Glomerular visceral epithelial cell (primary cell): Measurements from ENCODE around the gene LTA.

Source experiments
- DNase-seq: peaks from one replicate; pipeline ENCODE4 v3.0.0-alpha.2; 2016; ENCODE audit errors: extremely low spot score

LTA gene

GRCh38 chr6:31572041-31572911 is at the start of gene LTA:
Gene LTA (plus strand): TSS chr6:31572289. CDS start chr6:31572743, 454 bp downstream.
- DNase-seq: no peak

GRCh38 chr6:31525553-31525931 is 46.5 kb upstream of the LTA start:
- no peak for DNase-seq

- DNase-seq: no peak
Observed at GRCh38 chr6:31525932-31526591, 46.0 kb upstream of the LTA start.

GRCh38 chr6:31528307-31528777 is 43.7 kb upstream of the LTA start:
- no peak for DNase-seq

- no peak for DNase-seq
Observed at GRCh38 chr6:31528821-31529328, 43.2 kb upstream of the LTA start, which contains the start of gene MCCD1. Gene MCCD1 (plus strand): TSS chr6:31528962. CDS start chr6:31529015, 53 bp downstream.

- peak; percentile 61 for DNase-seq
Observed at GRCh38 chr6:31529329-31530150, 42.5 kb upstream of the LTA start.

GRCh38 chr6:31530659-31531058 is 41.4 kb upstream of the LTA start:
- no peak for DNase-seq

GRCh38 chr6:31531162-31531561 is 40.9 kb upstream of the LTA start:
- DNase-seq: no peak

GRCh38 chr6:31531771-31532643 is 40.1 kb upstream of the LTA start:
- no peak for DNase-seq

GRCh38 chr6:31532644-31533454 is 39.2 kb upstream of the LTA start:
- DNase-seq: no peak

- no peak for DNase-seq
Observed at GRCh38 chr6:31533455-31533841, 38.6 kb upstream of the LTA start.

- DNase-seq: no peak
Observed at GRCh38 chr6:31534011-31534410, 38.1 kb upstream of the LTA start.

GRCh38 chr6:31534521-31535040 is 37.5 kb upstream of the LTA start:
- DNase-seq: no peak

- no peak for DNase-seq
Observed at GRCh38 chr6:31535538-31536324, 36.4 kb upstream of the LTA start.

GRCh38 chr6:31538805-31539400 is 33.2 kb upstream of the LTA start:
- no peak for DNase-seq

- no peak for DNase-seq
Observed at GRCh38 chr6:31540640-31541039, 31.4 kb upstream of the LTA start.

- peak; percentile 48 for DNase-seq
Observed at GRCh38 chr6:31541059-31541657, 30.9 kb upstream of the LTA start.
